ENCODE measurements around the gene HOXD8.

HOXD8 gene

GRCh38 chr2:176160986-176161824, 31.7 kb downstream of the HOXD8 start:
- Histone ChIP-seq H3K27ac (no peak overlapping the region), H3K4me3 (ENCODE audit: low read depth in 1 of 2, low read length in 1 of 2) (no peak overlapping the region)

GRCh38 chr2:176161825-176162626, 32.5 kb downstream of the HOXD8 start:
- no peak overlapping the region for H3K4me3 ChIP-seq (ENCODE audit: low read depth in 1 of 2, low read length in 1 of 2)

More at GRCh38 chr2:176160986-176161824, 31.7 kb downstream of the HOXD8 start:
- TF ChIP-seq CTCF (IDR thresholded peaks at IDR 0.05) = no peak
- peaks cover 4 to 7% of the 10 kb centered on the region in 2 experiments for H3K4me1 ChIP-seq (ENCODE audit: control insufficient read depth in 1 of 2, insufficient read depth in 1 of 2, low read depth in 1 of 2, low read length in 1 of 2)
- no peaks in the 10 kb centered on the region for H3K36me3 ChIP-seq
- peaks cover 100% of the 10 kb centered on the region for H3K27me3 ChIP-seq
- H3K9me3 ChIP-seq = no peaks in the 10 kb centered on the region

GRCh38 chr2:176162911-176163671, 33.6 kb downstream of the HOXD8 start:
- Histone ChIP-seq H3K4me1 (ENCODE audit: control insufficient read depth in 1 of 2, insufficient read depth in 1 of 2, low read depth in 1 of 2, low read length in 1 of 2) (peaks cover 4 to 7% of the 10 kb centered on the region in 2 experiments), H3K9me3 (no peaks in the 10 kb centered on the region), H3K4me3 (ENCODE audit: low read depth in 1 of 2, low read length in 1 of 2) (no peak overlapping the region), H3K27ac (no peak overlapping the region), H3K36me3 (no peaks in the 10 kb centered on the region), H3K27me3 (peaks cover 100% of the 10 kb centered on the region)
- no peak for TF ChIP-seq CTCF (IDR thresholded peaks at IDR 0.05)

More at GRCh38 chr2:176161825-176162626, 32.5 kb downstream of the HOXD8 start:
- Histone ChIP-seq H3K36me3 (no peaks in the 10 kb centered on the region), H3K27me3 (peaks cover 100% of the 10 kb centered on the region), H3K4me1 (ENCODE audit: control insufficient read depth in 1 of 2, insufficient read depth in 1 of 2, low read depth in 1 of 2, low read length in 1 of 2) (peaks cover 4 to 7% of the 10 kb centered on the region in 2 experiments), H3K27ac (no peak overlapping the region), H3K9me3 (no peaks in the 10 kb centered on the region)
- TF ChIP-seq CTCF (IDR thresholded peaks at IDR 0.05) = no peak

GRCh38 chr2:176163672-176164056, 34.2 kb downstream of the HOXD8 start:
- Histone ChIP-seq H3K4me3 (ENCODE audit: low read depth in 1 of 2, low read length in 1 of 2) (no peak overlapping the region), H3K27me3 (peaks cover 100% of the 10 kb centered on the region), H3K36me3 (no peaks in the 10 kb centered on the region), H3K27ac (no peak overlapping the region), H3K4me1 (ENCODE audit: control insufficient read depth in 1 of 2, insufficient read depth in 1 of 2, low read depth in 1 of 2, low read length in 1 of 2) (peaks cover 4 to 7% of the 10 kb centered on the region in 2 experiments), H3K9me3 (no peaks in the 10 kb centered on the region)
- no peak for TF ChIP-seq CTCF (IDR thresholded peaks at IDR 0.05)

- H3K27ac ChIP-seq = no peak overlapping the region
Observed at GRCh38 chr2:176164201-176164600, 34.7 kb downstream of the HOXD8 start.

More at GRCh38 chr2:176164201-176164600, 34.7 kb downstream of the HOXD8 start:
- peaks cover 4 to 7% of the 10 kb centered on the region in 2 experiments for H3K4me1 ChIP-seq (ENCODE audit: control insufficient read depth in 1 of 2, insufficient read depth in 1 of 2, low read depth in 1 of 2, low read length in 1 of 2)
- H3K9me3 ChIP-seq = no peaks in the 10 kb centered on the region
- TF ChIP-seq CTCF (IDR thresholded peaks at IDR 0.05) = no peak
- peaks cover 100% of the 10 kb centered on the region for H3K27me3 ChIP-seq
- no peak overlapping the region for H3K4me3 ChIP-seq (ENCODE audit: low read depth in 1 of 2, low read length in 1 of 2)
- H3K36me3 ChIP-seq = no peaks in the 10 kb centered on the region

Measured in neutrophil (primary cell).